Activated CD4-positive, CD25-positive, alpha-beta regulatory T cell treated with anti-CD3 and anti-CD28 coated beads, Interleukin-2, amount 50 U/mL, for 72 hours (primary cell): ENCODE data around the gene NFATC2.
A peak's percentile ranks its signal among the peaks of the same experiment; 100 is the strongest.

Experiments
- DNase-seq: peaks from one replicate; pipeline ENCODE4 v3.0.0; 2021

Gene NFATC2

GRCh38 chr20:51536116-51537069 lies 6.1 kb downstream of the NFATC2 start:
- no peak for DNase-seq

- DNase-seq = no peak
Measured at GRCh38 chr20:51535674-51536073, 6.8 kb downstream of the NFATC2 start.

DNA sequence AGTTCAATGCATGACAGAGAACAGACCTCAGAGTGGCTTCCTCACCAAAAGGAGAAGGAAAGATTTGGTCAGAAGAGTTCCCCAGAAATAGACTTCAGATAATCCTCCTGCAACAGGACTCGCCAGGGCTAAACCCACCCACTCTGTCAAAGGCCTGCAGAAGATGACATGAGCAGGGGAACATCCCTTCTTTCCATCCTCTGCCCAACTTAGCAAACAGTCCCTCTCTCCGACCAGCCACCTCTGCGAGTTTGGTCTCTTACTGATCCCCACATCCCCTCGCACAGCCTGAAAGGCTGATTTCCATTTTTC lies 7.5 kb downstream of the NFATC2 start:
- no peak for DNase-seq

GRCh38 chr20:51533291-51534172 lies 9.0 kb downstream of the NFATC2 start:
- DNase-seq = no peak

- DNase-seq = no peak
Measured at GRCh38 chr20:51532577-51533191, 9.8 kb downstream of the NFATC2 start.

GRCh38 chr20:51531712-51532456 lies 10.6 kb downstream of the NFATC2 start:
- no peak for DNase-seq

DNA sequence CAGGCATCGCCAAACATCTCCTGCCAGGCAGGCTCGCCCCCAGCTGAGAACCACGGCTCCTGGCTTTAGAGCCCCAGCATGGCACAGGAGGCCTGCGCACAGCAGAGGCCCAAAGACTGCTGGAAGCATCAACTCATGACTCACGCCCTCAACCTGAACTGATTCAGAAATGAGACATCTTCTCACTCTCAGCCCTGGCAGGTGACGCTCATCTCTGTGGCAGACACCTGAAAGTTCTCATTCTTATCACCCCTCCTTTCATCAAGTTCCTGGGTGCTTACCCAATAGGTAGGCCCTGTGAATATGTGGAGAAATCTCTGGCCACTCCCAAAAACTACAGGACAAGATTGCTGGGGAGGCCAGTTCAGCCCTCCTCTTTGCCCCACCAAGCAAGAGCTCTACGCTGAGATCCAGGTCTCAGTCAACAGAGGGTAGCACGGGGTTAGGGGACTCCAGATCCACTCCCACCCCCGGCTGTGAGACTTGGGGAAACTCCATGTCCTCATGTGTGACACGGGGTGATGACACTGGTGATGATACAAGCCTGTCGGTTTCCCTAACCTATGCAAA lies 11.3 kb downstream of the NFATC2 start:
- DNase-seq = peak; percentile 68

- DNase-seq = peak; percentile 66
Measured at GRCh38 chr20:51529758-51530157, 12.8 kb downstream of the NFATC2 start.

- DNase-seq = peak; percentile 48
Measured at GRCh38 chr20:51529081-51529681, 13.3 kb downstream of the NFATC2 start.

GRCh38 chr20:51528263-51529027 lies 14.1 kb downstream of the NFATC2 start:
- peak; percentile 48 for DNase-seq

- no peak for DNase-seq
Measured at GRCh38 chr20:51526754-51527153, 15.8 kb downstream of the NFATC2 start.

- DNase-seq = no peak
Measured at GRCh38 chr20:51526106-51526470, 16.4 kb downstream of the NFATC2 start.

GRCh38 chr20:51525241-51526105 lies 17.0 kb downstream of the NFATC2 start:
- no peak for DNase-seq

DNA sequence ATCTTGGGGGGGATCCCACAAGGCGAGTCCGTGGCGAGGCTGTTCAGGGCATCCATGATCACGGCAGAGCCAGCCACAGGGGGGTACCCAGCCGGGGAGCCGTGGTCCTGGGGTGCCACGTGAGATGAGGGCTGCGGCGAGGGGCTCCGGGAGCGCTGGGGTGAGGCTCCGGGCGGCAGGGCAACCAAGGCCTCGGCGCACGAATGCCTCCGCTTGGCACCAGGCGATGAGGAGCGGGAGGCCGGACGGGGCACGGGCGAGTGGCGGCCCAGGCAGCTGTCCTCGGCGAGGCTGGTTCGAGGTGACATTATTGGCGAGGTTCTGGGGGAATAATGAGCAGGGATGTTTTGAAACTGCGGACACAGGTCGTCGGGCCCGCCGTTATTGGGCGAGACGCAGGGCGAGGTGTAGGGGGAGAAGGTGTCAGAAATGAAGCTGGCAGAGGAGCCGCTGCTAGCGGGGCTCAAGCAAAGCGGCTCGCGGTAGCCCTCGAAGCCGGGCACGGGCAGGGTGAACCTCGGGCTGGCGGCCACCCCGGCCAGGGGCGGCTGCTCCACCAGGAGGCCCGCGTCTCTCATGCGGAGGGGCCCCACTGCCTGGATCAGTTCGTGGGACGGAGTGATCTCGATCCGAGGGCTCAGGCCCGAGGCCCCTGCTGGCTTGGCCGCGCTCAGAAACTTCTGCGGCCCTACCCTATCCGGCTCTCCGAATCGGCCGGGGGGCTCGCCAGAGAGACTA lies 19.1 kb downstream of the NFATC2 start:
- no peak for DNase-seq

DNA sequence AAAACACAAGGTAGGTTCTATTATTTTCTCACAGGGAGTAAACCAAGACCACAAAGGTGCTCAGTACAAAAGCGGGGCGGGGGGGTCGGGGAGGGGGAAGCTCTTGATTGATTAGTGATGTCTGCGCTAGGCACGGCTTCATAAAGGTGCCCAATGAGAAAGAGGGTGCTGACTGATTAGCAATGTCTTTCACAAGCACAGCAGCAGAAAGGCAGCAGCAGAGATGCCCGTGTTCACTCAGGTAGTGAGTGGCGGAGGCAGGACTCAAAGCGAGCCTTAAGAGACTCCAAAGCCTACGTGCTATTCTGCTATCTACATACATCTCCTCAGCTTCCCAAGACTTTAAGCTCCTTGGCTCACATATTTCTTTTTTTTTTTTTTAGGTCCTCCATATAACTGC lies 20.3 kb downstream of the NFATC2 start:
- DNase-seq = no peak

- no peak for DNase-seq
Measured at GRCh38 chr20:51517839-51518238, 24.7 kb downstream of the NFATC2 start.

- DNase-seq = no peak
Measured at GRCh38 chr20:51516855-51517254, 25.7 kb downstream of the NFATC2 start.

- DNase-seq = no peak
Measured at GRCh38 chr20:51514836-51515235, 27.7 kb downstream of the NFATC2 start.

DNA sequence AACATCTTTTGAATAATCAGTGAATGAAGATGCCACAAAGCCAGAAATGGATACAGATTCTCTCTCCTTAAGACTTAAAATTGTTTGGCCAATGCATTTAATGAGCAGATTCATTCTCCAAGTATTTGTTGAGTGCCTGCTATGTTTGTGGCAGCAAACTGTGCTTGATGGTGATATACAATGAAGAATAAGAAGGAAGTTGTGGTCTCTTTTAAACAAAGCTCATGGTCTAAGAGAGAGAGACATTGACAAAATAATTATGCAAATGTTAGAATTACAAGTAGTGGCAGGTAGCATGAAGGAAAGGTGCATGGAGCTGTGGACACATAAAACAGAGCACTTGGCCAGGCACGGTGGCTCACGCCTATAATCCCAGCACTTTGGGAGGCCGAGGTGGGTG lies 28.3 kb downstream of the NFATC2 start:
- DNase-seq = no peak
